Esophagus squamous epithelium (tissue), 5 donors: ENCODE measurements around the gene ZBTB46. TPM values are rescaled to one million over a fixed set of nuclear protein-coding genes. Genes with fewer than 3 reads are reported as not detected.

Source experiments
- DNase-seq: peaks from one replicate; lab custom pipeline; 2025; lab: John Stamatoyannopoulos, UW
- H3K27ac ChIP-seq, 4 donors: fragments of 200-600 bp; sonication (generic); one replicate each; pipeline ENCODE4 v1.5.1; 2016 to 2019; ENCODE audit warnings: mild to moderate bottlenecking in 1 of 4
- H3K27me3 ChIP-seq, 4 donors: fragments of 200-600 bp; sonication (generic); 1 replicate in 3 of 4; 2 replicates in 1 of 4; pipeline versions ENCODE4 v1.5.1 to v1.6.0; 2017 to 2021; ENCODE audit warnings: antibody characterized with exemption in 1 of 4
- H3K36me3 ChIP-seq, 3 donors: fragments of 200-600 bp; sonication (generic); one replicate each; pipeline ENCODE4 v1.5.1; 2016 to 2019
- H3K4me1 ChIP-seq, 3 donors: fragments of 200-600 bp; sonication (generic); one replicate each; pipeline ENCODE4 v1.5.1; 2017 to 2019
- H3K4me3 ChIP-seq, 4 donors: fragments of 200-600 bp; sonication (generic); 1 replicate in 3 of 4; 2 replicates in 1 of 4; pipeline ENCODE4 v1.5.1; 2016 to 2019; ENCODE audit warnings: mild to moderate bottlenecking in 2 of 4, moderate library complexity in 1 of 4
- H3K9me3 ChIP-seq, 3 donors: fragments of 200-600 bp; sonication (generic); one replicate each; pipeline ENCODE4 v1.5.1; 2016 to 2019
- POLR2A ChIP-seq, 4 donors: fragments of 450-650 bp; IDR thresholded peaks; one replicate each; pipeline ENCODE4 v1.6.1; 2017; ENCODE audit warnings: antibody characterized with exemption in 4 of 4, mild to moderate bottlenecking in 4 of 4, moderate library complexity in 3 of 4
- WGBS, 2 donors: methylation state at CpG; one replicate each; pipeline ENCODE4 v1.1.5; 2018; 5-methylcytosine and 5-hydroxymethylcytosine counted together
- intact Hi-C: fragments of 100-400 bp; cut with DNase I; formaldehyde crosslinking; loops from one replicate; pipeline ENCODE4 v1.15.0; 2022
- total RNA-seq, 4 donors: library from RNA; depleted of rRNA; stranded (reverse); fragments of >200 nt; gene quantifications; one replicate each; pipeline ENCODE4 v1.1.0, GENCODE V29; 2016
- TF ChIP-seq, protein P1 (sequence below), 6 experiments: fragments of 450-650 bp in 4 of 6; fragments of 200-600 bp in 2 of 6; sonication (generic) in 2 of 6; IDR thresholded peaks; one replicate each; pipeline ENCODE4 v1.5.1; 2016 to 2019; ENCODE audit warnings: antibody characterized with exemption in 6 of 6, mild to moderate bottlenecking in 4 of 6, moderate library complexity in 4 of 6
- donor health status: DM: yes; HTN: yes; CAD: no.

ZBTB46 gene
- total RNA-seq, 4 donors from 2014 or later, result 0.79 to 4.2 (median 2.0) TPM

DNA sequence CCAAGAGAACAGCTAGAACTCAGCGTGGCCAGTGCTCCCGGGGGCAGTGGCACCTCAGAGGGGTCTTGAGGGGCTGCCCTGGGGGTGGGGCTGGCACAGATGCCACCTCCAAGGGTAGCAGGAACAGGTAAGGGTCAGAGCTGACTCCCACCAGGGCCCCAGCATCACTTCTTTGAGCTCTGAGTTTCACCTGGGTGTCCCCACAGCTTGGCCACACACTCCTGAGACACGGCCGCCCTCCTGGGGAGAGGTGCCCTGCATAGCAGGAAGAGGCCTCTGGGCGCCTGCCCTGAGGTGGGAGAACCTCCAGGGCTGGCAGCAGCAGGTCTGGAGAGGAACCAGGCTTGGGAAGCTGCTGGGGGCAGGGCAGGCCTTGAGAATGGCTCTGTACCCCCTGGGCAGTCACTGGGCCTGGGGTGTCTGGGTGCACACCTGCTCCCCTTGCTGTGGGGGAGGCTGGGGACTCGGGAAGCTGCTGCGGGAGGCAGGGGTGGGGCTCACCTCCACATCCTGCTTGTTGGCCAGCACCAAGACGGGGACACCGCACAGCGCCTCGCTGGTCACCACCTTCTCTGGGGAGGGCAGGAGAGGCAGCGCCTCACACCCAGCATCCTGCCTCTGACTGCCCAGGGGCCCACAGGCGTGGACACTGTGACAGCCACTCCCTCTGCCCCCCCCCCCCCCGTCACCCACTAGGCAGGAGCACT, 129.6 kb downstream of the ZBTB46 start:
- no peak for DNase-seq
- peaks cover 10 to 45% (median 25%) of the 10 kb centered on the region in 3 donors for H3K36me3 ChIP-seq
- intact Hi-C loops, result no loop called here
- H3K27me3 ChIP-seq, result no peaks in the 10 kb centered on the region
- no peak for TF ChIP-seq POLR2A (IDR thresholded peaks at IDR 0.05)
- TF ChIP-seq, protein P1, sequence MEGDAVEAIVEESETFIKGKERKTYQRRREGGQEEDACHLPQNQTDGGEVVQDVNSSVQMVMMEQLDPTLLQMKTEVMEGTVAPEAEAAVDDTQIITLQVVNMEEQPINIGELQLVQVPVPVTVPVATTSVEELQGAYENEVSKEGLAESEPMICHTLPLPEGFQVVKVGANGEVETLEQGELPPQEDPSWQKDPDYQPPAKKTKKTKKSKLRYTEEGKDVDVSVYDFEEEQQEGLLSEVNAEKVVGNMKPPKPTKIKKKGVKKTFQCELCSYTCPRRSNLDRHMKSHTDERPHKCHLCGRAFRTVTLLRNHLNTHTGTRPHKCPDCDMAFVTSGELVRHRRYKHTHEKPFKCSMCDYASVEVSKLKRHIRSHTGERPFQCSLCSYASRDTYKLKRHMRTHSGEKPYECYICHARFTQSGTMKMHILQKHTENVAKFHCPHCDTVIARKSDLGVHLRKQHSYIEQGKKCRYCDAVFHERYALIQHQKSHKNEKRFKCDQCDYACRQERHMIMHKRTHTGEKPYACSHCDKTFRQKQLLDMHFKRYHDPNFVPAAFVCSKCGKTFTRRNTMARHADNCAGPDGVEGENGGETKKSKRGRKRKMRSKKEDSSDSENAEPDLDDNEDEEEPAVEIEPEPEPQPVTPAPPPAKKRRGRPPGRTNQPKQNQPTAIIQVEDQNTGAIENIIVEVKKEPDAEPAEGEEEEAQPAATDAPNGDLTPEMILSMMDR (IDR thresholded peaks at IDR 0.05), result no peak
- no peak overlapping the region for H3K4me3 ChIP-seq
- no peaks in the 10 kb centered on the region for H3K9me3 ChIP-seq
- no CpG with 5 or more reads among the region's 14 CpGs for WGBS, 2 donors
- H3K27ac ChIP-seq, result peak overlapping the region in 2 of 4 donors; percentile 25 to 39
- peaks cover 31 to 47% (median 42%) of the 10 kb centered on the region in 3 donors for H3K4me1 ChIP-seq

DNA sequence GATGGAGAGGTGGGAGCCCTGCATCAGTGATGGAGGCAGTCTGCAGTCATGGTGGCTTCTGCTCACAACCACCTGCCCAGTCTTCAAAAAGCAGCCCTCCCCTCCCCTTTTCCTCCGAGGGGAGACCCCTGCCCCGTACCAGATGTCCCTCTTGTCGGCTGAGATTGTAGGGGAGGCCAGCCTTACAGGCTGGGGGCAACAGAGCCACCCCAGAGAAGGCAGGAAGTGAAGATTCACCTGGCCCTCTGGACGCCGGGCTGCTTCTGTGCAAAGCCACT, 130.1 kb downstream of the ZBTB46 start:
- no peak overlapping the region for H3K4me3 ChIP-seq
- intact Hi-C loops, result no loop called here
- H3K27me3 ChIP-seq, result no peaks in the 10 kb centered on the region
- WGBS, 2 donors, result no CpG with 5 or more reads among the region's 5 CpGs
- peaks cover 31 to 47% (median 40%) of the 10 kb centered on the region in 3 donors for H3K4me1 ChIP-seq
- DNase-seq, result no peak
- TF ChIP-seq POLR2A (IDR thresholded peaks at IDR 0.05), result no peak
- TF ChIP-seq, protein P1 (IDR thresholded peaks at IDR 0.05), result no peak
- peaks cover 10 to 40% (median 20%) of the 10 kb centered on the region in 3 donors for H3K36me3 ChIP-seq
- H3K9me3 ChIP-seq, result no peaks in the 10 kb centered on the region
- H3K27ac ChIP-seq, result peak overlapping the region in 2 of 4 donors; percentile 25 to 39

DNA sequence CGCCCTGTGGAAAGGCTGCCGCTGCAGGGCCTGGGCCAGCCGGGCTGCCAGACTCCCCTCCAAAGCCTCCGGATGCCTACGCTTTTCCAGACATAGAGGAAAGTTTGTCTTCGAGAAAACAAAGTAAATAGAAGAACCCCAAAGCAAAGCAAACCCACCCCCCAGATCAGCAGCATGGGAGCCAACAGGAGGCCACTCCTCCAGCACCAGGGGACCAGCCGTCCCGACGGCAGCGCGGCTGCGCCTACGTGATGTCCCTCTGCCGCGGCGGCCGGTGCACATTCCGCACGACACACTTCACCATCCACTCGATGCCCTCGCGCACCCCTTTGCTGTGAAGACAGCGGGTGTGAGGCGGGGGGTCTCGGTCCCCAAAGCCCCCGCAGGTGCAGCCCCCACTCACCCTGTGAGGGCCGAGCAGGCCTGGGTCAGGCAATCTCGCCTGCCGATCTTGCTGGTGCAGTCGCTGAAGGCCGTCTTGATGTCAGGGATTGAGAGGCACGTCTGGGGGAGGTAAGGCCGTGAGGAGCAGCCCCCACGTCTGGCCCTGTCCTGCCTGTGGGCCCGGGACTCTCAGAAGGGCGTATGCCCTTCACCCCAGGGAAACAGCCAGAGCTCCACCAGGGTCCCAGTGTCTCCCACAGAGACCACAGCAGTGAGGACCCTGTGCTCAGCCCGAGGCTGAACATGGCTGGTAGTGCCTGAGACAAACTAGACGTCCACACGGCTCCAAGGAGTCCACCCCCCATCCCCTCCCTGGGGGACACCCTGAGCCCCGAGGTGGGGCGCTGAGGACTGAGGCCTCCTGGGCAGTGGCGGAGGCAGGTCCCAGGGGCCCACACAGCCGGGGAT, 130.6 kb downstream of the ZBTB46 start:
- 43 to 88% methylated on average over 3 to 20 of the region's 43 CpGs for WGBS, 2 donors
- no peaks in the 10 kb centered on the region for H3K27me3 ChIP-seq
- H3K4me1 ChIP-seq, result peaks cover 32 to 47% (median 45%) of the 10 kb centered on the region in 3 donors
- no peak for TF ChIP-seq POLR2A (IDR thresholded peaks at IDR 0.05)
- TF ChIP-seq, protein P1 (IDR thresholded peaks at IDR 0.05), result no peak
- H3K27ac ChIP-seq, result peak overlapping the region in 3 of 4 donors; percentile 35 to 89 (median 81)
- DNase-seq, result no peak
- H3K9me3 ChIP-seq, result no peaks in the 10 kb centered on the region
- intact Hi-C loops, result no loop called here
- no peak overlapping the region for H3K4me3 ChIP-seq
- H3K36me3 ChIP-seq, result peaks cover 4 to 34% (median 16%) of the 10 kb centered on the region in 3 donors

DNA sequence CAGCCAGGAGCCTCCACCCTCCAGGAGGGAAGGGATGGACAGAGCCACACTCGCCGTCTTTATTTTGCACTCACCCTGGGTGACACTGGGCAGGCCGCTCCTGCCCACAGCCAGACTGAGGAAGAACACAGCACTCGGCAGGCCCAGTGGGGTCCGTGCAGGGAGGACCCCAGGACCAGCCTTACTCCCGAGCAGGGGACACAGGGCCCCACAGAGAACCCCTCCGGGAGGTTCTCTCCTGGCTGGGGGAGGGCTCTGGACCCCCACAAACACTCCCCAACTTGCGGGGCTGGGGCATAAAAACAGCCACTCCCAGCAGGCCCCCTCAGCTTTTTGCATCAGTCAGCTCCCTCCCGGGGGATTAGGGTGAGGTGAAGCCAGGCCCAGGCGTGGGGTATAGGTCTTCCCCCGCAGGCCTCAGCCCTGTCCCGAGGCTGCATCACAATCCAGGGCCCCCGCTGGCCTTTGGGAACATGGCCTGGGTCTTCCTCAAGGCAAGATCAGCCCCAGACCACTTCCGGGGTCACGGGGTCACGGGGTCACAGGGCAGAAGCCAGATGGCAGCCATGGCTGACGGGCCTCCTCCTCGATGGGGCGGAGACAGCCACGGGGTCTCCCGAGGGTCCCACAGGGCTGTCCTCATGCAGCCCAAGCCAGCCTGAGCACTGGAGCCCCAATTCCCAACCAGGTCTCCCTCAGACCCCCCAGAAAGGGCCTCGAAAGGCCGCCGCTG, 131.4 kb downstream of the ZBTB46 start:
- H3K4me3 ChIP-seq, result peak overlapping the region in 1 of 4 donors; percentile 59
- peaks cover 32 to 55% (median 53%) of the 10 kb centered on the region in 3 donors for H3K4me1 ChIP-seq
- DNase-seq, result no peak
- H3K27me3 ChIP-seq, result no peaks in the 10 kb centered on the region
- TF ChIP-seq, protein P1 (IDR thresholded peaks at IDR 0.05), result no peak
- no peak for TF ChIP-seq POLR2A (IDR thresholded peaks at IDR 0.05)
- H3K27ac ChIP-seq, result peak overlapping the region; percentile 35 to 89 (median 73)
- WGBS, 2 donors, result 50 to 92% methylated on average over 2 to 3 of the region's 24 CpGs
- H3K36me3 ChIP-seq, result peaks cover 0 to 30% (median 9%) of the 10 kb centered on the region in 3 donors
- intact Hi-C loops, result no loop called here
- H3K9me3 ChIP-seq, result no peaks in the 10 kb centered on the region
